Suprapubic skin (tissue), 4 donors: Measurements from ENCODE around the gene CTBS. TPM values are rescaled to one million over a fixed set of nuclear protein-coding genes. Genes with fewer than 3 reads are reported as not detected.

Experiments used
- DNase-seq, 2 donors: peaks; one replicate each; pipeline ENCODE4 v3.0.0-alpha.2; 2019; ENCODE audit warnings: low spot score in 2 of 2
- H3K27ac ChIP-seq: fragments of 200-600 bp; sonication (generic); one replicate; pipeline ENCODE4 v1.5.1; 2019
- H3K27me3 ChIP-seq: fragments of 200-600 bp; sonication (generic); one replicate; pipeline ENCODE4 v1.5.1; 2019
- H3K36me3 ChIP-seq: fragments of 200-600 bp; sonication (generic); one replicate; pipeline ENCODE4 v1.5.1; 2019
- H3K4me1 ChIP-seq: fragments of 200-600 bp; sonication (generic); one replicate; pipeline ENCODE4 v1.5.1; 2019
- H3K4me3 ChIP-seq: fragments of 200-600 bp; sonication (generic); one replicate; pipeline ENCODE4 v1.5.1; 2019; ENCODE audit warnings: mild to moderate bottlenecking
- H3K9me3 ChIP-seq: fragments of 200-600 bp; sonication (generic); one replicate; pipeline ENCODE4 v1.5.1; 2019
- EP300 ChIP-seq: sonication (generic); formaldehyde crosslinking; IDR thresholded peaks from one replicate; pipeline ENCODE4 v1.6.1; 2017; ENCODE audit warnings: antibody characterized with exemption
- POLR2A ChIP-seq, 2 donors: fragments of 450-650 bp; IDR thresholded peaks; one replicate each; pipeline ENCODE4 v1.6.1; 2017; ENCODE audit warnings: antibody characterized with exemption in 2 of 2, mild to moderate bottlenecking in 2 of 2, moderate library complexity in 2 of 2
- POLR2AphosphoS5 ChIP-seq, 3 donors: sonication (generic); formaldehyde crosslinking; IDR thresholded peaks; one replicate each; pipeline ENCODE4 v1.6.1; 2017; ENCODE audit warnings: antibody characterized with exemption in 3 of 3
- WGBS: methylation state at CpG from one replicate; pipeline ENCODE4 v1.1.5; 2018; 5-methylcytosine and 5-hydroxymethylcytosine counted together
- total RNA-seq, 4 donors: library from RNA; depleted of rRNA; stranded (reverse); fragments of >200 nt; gene quantifications; one replicate each; pipeline ENCODE4 v1.1.0, GENCODE V29; 2016
- TF ChIP-seq, protein P1 (sequence below), 2 donors: fragments of 200-600 bp in 1 of 2; fragments of 450-650 bp in 1 of 2; sonication (generic) in 1 of 2; IDR thresholded peaks; one replicate each; pipeline ENCODE4 v1.5.1; 2016 to 2019; ENCODE audit warnings: antibody characterized with exemption in 2 of 2, mild to moderate bottlenecking in 1 of 2, moderate library complexity in 1 of 2

Gene CTBS
- total RNA-seq, 4 donors from 2014 or later, result 13.4 to 17.9 (median 15.3) TPM

DNA sequence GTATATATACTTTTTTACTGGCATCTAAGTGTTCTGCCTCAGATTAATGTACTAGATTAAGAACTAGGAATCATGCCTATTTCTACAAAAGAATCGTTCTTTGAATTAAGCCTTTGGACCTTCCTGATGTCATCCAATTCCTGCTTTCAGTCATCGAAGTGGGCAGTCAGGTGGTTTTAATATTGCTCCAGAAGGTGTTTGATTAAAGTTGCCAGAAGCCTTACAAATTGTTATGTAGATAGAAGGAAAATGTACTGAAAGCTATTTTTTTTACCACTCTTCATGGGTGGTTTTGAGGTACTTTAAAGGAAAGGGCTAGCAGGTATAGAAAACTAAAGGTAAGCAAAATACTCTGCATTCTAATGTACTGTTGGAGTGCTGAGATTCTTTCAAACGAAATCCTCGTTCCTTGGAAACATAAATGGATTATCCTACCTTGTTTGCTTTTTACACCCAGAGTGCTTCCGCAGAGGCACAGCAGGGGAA lies 716 bp downstream of the CTBS start:
- H3K36me3 ChIP-seq, result peaks cover 6% of the 10 kb centered on the region
- peak overlapping the region; percentile 73 for H3K4me3 ChIP-seq
- H3K4me1 ChIP-seq, result peaks cover 42% of the 10 kb centered on the region
- 5% methylated on average over 5 of the region's 5 CpGs for WGBS
- no peak for DNase-seq
- TF ChIP-seq EP300, result no peak
- TF ChIP-seq, protein P1, sequence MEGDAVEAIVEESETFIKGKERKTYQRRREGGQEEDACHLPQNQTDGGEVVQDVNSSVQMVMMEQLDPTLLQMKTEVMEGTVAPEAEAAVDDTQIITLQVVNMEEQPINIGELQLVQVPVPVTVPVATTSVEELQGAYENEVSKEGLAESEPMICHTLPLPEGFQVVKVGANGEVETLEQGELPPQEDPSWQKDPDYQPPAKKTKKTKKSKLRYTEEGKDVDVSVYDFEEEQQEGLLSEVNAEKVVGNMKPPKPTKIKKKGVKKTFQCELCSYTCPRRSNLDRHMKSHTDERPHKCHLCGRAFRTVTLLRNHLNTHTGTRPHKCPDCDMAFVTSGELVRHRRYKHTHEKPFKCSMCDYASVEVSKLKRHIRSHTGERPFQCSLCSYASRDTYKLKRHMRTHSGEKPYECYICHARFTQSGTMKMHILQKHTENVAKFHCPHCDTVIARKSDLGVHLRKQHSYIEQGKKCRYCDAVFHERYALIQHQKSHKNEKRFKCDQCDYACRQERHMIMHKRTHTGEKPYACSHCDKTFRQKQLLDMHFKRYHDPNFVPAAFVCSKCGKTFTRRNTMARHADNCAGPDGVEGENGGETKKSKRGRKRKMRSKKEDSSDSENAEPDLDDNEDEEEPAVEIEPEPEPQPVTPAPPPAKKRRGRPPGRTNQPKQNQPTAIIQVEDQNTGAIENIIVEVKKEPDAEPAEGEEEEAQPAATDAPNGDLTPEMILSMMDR (IDR thresholded peaks at IDR 0.05), result no peak
- TF ChIP-seq POLR2AphosphoS5 (IDR thresholded peaks at IDR 0.05), result no peak
- no peak for TF ChIP-seq POLR2A (IDR thresholded peaks at IDR 0.05)
- no peaks in the 10 kb centered on the region for H3K9me3 ChIP-seq
- H3K27me3 ChIP-seq, result no peaks in the 10 kb centered on the region
- peak overlapping the region; percentile 96 for H3K27ac ChIP-seq

DNA sequence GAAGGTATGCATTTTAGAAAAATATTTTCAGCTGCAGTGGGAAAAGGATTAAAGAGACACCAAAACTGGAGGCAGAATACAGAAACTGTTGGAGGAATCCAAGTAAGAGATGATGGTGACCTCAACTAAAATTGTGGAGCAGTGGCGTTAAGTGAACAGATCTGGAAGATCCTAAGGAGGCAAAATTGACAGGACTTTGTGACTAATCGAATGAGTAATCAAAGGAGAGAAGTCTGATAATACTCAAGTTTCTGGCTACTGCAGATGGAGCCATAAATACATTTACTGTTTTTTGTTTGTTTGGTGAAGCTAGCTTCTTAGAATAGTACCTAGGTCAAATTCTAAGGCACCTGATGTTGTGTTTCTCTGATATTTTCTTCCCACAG lies 3.1 kb downstream of the CTBS start:
- no peak for TF ChIP-seq POLR2AphosphoS5 (IDR thresholded peaks at IDR 0.05)
- no peak for TF ChIP-seq POLR2A (IDR thresholded peaks at IDR 0.05)
- TF ChIP-seq, protein P1 (IDR thresholded peaks at IDR 0.05), result no peak
- TF ChIP-seq EP300, result no peak
- WGBS, result 79% methylated on average over 2 of the region's 2 CpGs

DNA sequence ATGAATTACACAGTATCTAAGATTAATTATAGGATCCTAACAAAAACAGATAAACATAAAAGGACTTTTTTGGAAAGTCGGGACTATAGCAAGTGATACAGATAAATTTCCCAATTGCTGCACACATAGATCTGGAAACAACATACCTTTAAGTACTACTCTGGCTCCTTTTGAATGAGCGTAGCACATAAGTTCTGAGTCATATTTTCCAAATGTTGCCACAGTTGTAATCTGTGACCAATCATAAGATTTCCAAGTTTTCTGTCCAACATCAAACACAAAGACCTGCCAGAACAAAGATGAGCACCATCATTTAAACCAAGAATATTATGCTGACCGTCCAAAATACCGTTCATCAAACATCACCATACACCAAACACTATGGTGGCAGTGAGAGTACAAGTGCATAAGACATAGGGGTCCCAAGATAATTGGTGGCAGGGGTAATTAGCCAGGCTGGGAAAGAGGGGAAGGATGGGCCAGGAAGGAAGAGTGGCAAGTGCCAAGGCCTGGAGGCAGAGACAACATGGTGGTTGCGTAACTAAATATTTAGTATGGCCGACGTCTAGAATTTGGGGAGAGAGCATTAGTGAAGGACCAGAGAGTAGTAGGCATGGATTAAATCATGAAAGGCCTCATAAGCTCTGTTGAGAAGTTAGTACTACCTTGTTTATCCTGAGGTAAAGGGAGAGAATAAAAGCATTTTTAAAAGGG lies 3.6 kb downstream of the CTBS start:
- WGBS, result 84% methylated on average over 7 of the region's 7 CpGs
- Histone ChIP-seq H3K36me3 (peaks cover 8% of the 10 kb centered on the region), H3K4me1 (peaks cover 39% of the 10 kb centered on the region), H3K27me3 (no peaks in the 10 kb centered on the region), H3K4me3 (no peak overlapping the region), H3K27ac (no peak overlapping the region), H3K9me3 (no peaks in the 10 kb centered on the region)
- DNase-seq, result no peak
- TF ChIP-seq EP300, result no peak
- TF ChIP-seq POLR2AphosphoS5 (IDR thresholded peaks at IDR 0.05), result no peak
- TF ChIP-seq, protein P1 (IDR thresholded peaks at IDR 0.05), result no peak
- TF ChIP-seq POLR2A (IDR thresholded peaks at IDR 0.05), result no peak

More for the DNA sequence above, 3.1 kb downstream of the CTBS start:
- no peak for DNase-seq
- peaks cover 39% of the 10 kb centered on the region for H3K4me1 ChIP-seq
- no peak overlapping the region for H3K4me3 ChIP-seq
- no peak overlapping the region for H3K27ac ChIP-seq
- peaks cover 8% of the 10 kb centered on the region for H3K36me3 ChIP-seq
- no peaks in the 10 kb centered on the region for H3K27me3 ChIP-seq
- H3K9me3 ChIP-seq, result no peaks in the 10 kb centered on the region

DNA sequence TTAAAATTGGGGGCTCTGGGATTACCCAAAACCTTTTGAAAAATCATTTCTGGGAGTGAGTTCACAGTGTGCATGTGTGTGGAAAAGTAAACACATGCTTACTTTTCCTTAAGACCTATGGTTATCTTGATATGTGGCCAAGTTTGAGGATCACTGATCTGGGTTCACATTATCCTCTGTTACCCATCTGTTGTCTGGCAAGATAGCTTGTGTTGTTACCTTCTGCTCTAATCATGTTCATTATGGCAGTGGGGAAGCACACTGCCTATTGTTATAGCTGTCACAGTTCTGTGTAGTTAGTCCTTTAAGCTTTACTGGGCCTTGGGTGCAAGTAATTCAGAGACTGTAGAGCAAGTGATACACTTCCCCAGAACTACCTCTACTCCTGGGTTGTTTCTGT lies 5.0 kb downstream of the CTBS start:
- Histone ChIP-seq H3K9me3 (no peaks in the 10 kb centered on the region), H3K36me3 (peaks cover 15% of the 10 kb centered on the region), H3K27me3 (no peaks in the 10 kb centered on the region), H3K4me1 (peaks cover 28% of the 10 kb centered on the region), H3K27ac (no peak overlapping the region), H3K4me3 (no peak overlapping the region)
- no peak for DNase-seq
- TF ChIP-seq POLR2AphosphoS5 (IDR thresholded peaks at IDR 0.05) (no peak), POLR2A (IDR thresholded peaks at IDR 0.05) (no peak), EP300 (no peak)
- TF ChIP-seq, protein P1 (IDR thresholded peaks at IDR 0.05), result no peak

DNA sequence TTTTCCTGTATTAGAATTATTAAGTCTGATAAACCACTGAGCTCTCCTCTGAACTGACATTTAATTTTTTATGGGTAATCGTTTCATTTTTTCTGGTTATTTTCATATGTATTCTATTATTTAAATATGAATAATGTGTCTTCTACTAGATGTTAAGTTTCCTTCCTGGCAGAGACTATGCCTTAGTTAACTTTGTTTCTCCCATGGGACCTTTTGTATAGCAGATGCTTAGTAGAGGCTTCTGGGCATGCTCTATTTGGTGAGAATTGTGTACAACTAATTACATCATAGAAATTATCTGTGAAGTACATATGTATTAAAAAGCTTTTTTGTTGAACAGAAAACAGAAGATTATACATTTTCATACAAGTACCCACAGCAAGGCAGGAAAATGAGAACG lies 23.4 kb downstream of the CTBS start:
- H3K9me3 ChIP-seq, result no peaks in the 10 kb centered on the region
- DNase-seq, result no peak
- H3K27ac ChIP-seq, result no peak overlapping the region
- H3K27me3 ChIP-seq, result no peaks in the 10 kb centered on the region
- H3K4me3 ChIP-seq, result no peak overlapping the region
- no peaks in the 10 kb centered on the region for H3K4me1 ChIP-seq
- WGBS, result 65% methylated on average over 2 of the region's 2 CpGs
- TF ChIP-seq POLR2A (IDR thresholded peaks at IDR 0.05), result no peak
- no peak for TF ChIP-seq POLR2AphosphoS5 (IDR thresholded peaks at IDR 0.05)
- TF ChIP-seq, protein P1 (IDR thresholded peaks at IDR 0.05), result no peak
- no peak for TF ChIP-seq EP300
- no peaks in the 10 kb centered on the region for H3K36me3 ChIP-seq
